AG08395 (cell line): Measurements from ENCODE around the gene YTHDF2.
"Not testable (repeated sequence)": the region's sequence is repeated elsewhere in the genome, so short reads cannot be mapped to it uniquely, and the experiment has no call there.

Experiments used
- DNase-seq: peaks from one replicate; pipeline ENCODE4 v3.0.0; 2012; ENCODE audit warnings: mixed read lengths, low spot score

Gene YTHDF2

GRCh38 chr1:28759257-28759656, 22.5 kb downstream of the YTHDF2 start:
- no peak for DNase-seq

GRCh38 chr1:28761189-28761588, 24.4 kb downstream of the YTHDF2 start:
- no peak for DNase-seq

- DNase-seq = no peak
These were observed 29.9 kb downstream of the YTHDF2 start for GRCh38 chr1:28766532-28767183.

GRCh38 chr1:28770601-28771165, 33.9 kb downstream of the YTHDF2 start:
- DNase-seq = no peak

- not testable (repeated sequence) for DNase-seq
These were observed 35.2 kb downstream of the YTHDF2 start for GRCh38 chr1:28771921-28772320.

- DNase-seq = no peak
These were observed 36.4 kb downstream of the YTHDF2 start for GRCh38 chr1:28773105-28773504.

- peak; percentile 90 for DNase-seq
These were observed 38.6 kb downstream of the YTHDF2 start for GRCh38 chr1:28775121-28775942.

GRCh38 chr1:28776341-28776740, 39.6 kb downstream of the YTHDF2 start:
- no peak for DNase-seq

- no peak for DNase-seq
These were observed 41.3 kb downstream of the YTHDF2 start for GRCh38 chr1:28778021-28778420.

GRCh38 chr1:28779751-28780408, 43.1 kb downstream of the YTHDF2 start:
- DNase-seq = no peak

- no peak for DNase-seq
These were observed 44.6 kb downstream of the YTHDF2 start for GRCh38 chr1:28781305-28781704.

GRCh38 chr1:28782011-28782410, 45.3 kb downstream of the YTHDF2 start:
- DNase-seq = no peak

GRCh38 chr1:28783363-28783762, 46.6 kb downstream of the YTHDF2 start:
- DNase-seq = no peak

GRCh38 chr1:28789412-28789811, 52.7 kb downstream of the YTHDF2 start:
- DNase-seq = no peak

- no peak for DNase-seq
These were observed 53.1 kb downstream of the YTHDF2 start for GRCh38 chr1:28789816-28790215.

- no peak for DNase-seq
These were observed 53.8 kb downstream of the YTHDF2 start for GRCh38 chr1:28790377-28791035.

- DNase-seq = not testable (repeated sequence)
These were observed 55.2 kb downstream of the YTHDF2 start for GRCh38 chr1:28791929-28792328.

GRCh38 chr1:28792644-28793121, 55.9 kb downstream of the YTHDF2 start:
- no peak for DNase-seq

GRCh38 chr1:28794582-28794981, 57.8 kb downstream of the YTHDF2 start:
- DNase-seq = not testable (repeated sequence)

GRCh38 chr1:28796352-28797211, 59.8 kb downstream of the YTHDF2 start:
- no peak for DNase-seq

- no peak for DNase-seq
These were observed 63.6 kb downstream of the YTHDF2 start for GRCh38 chr1:28800324-28800723.
